ENCODE results near the gene FARSA. TPM values are rescaled to one million over a fixed set of nuclear protein-coding genes. Genes with fewer than 3 reads are reported as not detected.
A peak's percentile ranks its signal among the peaks of the same experiment; 100 is the strongest.

FARSA gene
- total and polyA plus RNA-seq, 2 of the 13 experiments (the other 11 are each of a cell fraction or from before 2014, with no cell fraction given): 25.9 to 72.0 TPM

GRCh38 chr19:12945479-12946091 lies 12.1 kb upstream of the FARSA start, which contains the start of gene RAD23A (continued):
- TF ChIP-seq CENPBD1 (CRISPR knock-in tag; IDR thresholded peaks at IDR 0.05; ENCODE audit: borderline replicate concordance, low read depth): no peak
- 0 out of 2 replicates have a peak, but pooled peaks have one; percentile 19 for TF ChIP-seq ZNF704 (CRISPR knock-in tag; IDR thresholded peaks at IDR 0.05; ENCODE audit: borderline replicate concordance)
- TF ChIP-seq ASH2L (IDR thresholded peaks at IDR 0.05; ENCODE audit: insufficient read length, low read depth, low read length): peak; percentile 69
- TF ChIP-seq HNRNPH1 (optimal IDR thresholded peaks at IDR 0.05; ENCODE audit: low read depth, low read length): no peak
- TF ChIP-seq ZNF547 (CRISPR knock-in tag; IDR thresholded peaks at IDR 0.05): no peak; the same call in 1 of the 2 replicates
- TF ChIP-seq BRCA1 (CRISPR knock-in tag; IDR thresholded peaks at IDR 0.05): peak; percentile 84; the same call in 1 of the 2 replicates
- TF ChIP-seq SMC3 (IDR thresholded peaks at IDR 0.05; ENCODE audit: low read length): no peak
- no peak for TF ChIP-seq ELF4 (CRISPR knock-in tag; IDR thresholded peaks at IDR 0.05; ENCODE audit: borderline replicate concordance)
- TF ChIP-seq ZNF770 (CRISPR knock-in tag; IDR thresholded peaks at IDR 0.05): no peak
- TF ChIP-seq NCOR1 (IDR thresholded peaks at IDR 0.05; ENCODE audit: borderline replicate concordance, low read length): no peak
- no peak for TF ChIP-seq ZNF121 (CRISPR knock-in tag; IDR thresholded peaks at IDR 0.05)
- no peak for TF ChIP-seq ZNF496 (CRISPR knock-in tag; IDR thresholded peaks at IDR 0.05; ENCODE audit: insufficient replicate concordance)
- TF ChIP-seq ZNF350 (CRISPR knock-in tag; IDR thresholded peaks at IDR 0.05; ENCODE audit: borderline replicate concordance, low read depth): peak; percentile 74; the same call in 1 of the 2 replicates
- peak; percentile 55; the same call in 1 of the 2 replicates for TF ChIP-seq HNF1B (CRISPR knock-in tag; IDR thresholded peaks at IDR 0.05)
- TF ChIP-seq ZNF232 (CRISPR knock-in tag; IDR thresholded peaks at IDR 0.05; ENCODE audit: borderline replicate concordance): peak; percentile 76
- TF ChIP-seq ONECUT2 (CRISPR knock-in tag; IDR thresholded peaks at IDR 0.05): 0 out of 2 replicates have a peak, but pooled peaks have one; percentile 9
- TF ChIP-seq ZNF33A (CRISPR knock-in tag; IDR thresholded peaks at IDR 0.05; ENCODE audit: borderline replicate concordance): peak; percentile 61; the same call in 1 of the 2 replicates
- TF ChIP-seq ZBTB33 (CRISPR knock-in tag; IDR thresholded peaks at IDR 0.05): no peak
- TF ChIP-seq SMARCC2 (IDR thresholded peaks at IDR 0.05): no peak
- no peak for TF ChIP-seq NCOA5 (CRISPR knock-in tag; IDR thresholded peaks at IDR 0.05)

Measured in HepG2 (cell line).